Suprapubic skin (tissue), 4 donors: Measurements from ENCODE around the gene TNS3. TPM values are rescaled to one million over a fixed set of nuclear protein-coding genes. Genes with fewer than 3 reads are reported as not detected.
A peak's percentile ranks its signal among the peaks of the same experiment; 100 is the strongest.

Experiments used
- DNase-seq, 2 donors: peaks; one replicate each; pipeline ENCODE4 v3.0.0-alpha.2; 2019; ENCODE audit warnings: low spot score in 2 of 2
- H3K27ac ChIP-seq: fragments of 200-600 bp; sonication (generic); one replicate; pipeline ENCODE4 v1.5.1; 2019
- H3K27me3 ChIP-seq: fragments of 200-600 bp; sonication (generic); one replicate; pipeline ENCODE4 v1.5.1; 2019
- H3K36me3 ChIP-seq: fragments of 200-600 bp; sonication (generic); one replicate; pipeline ENCODE4 v1.5.1; 2019
- H3K4me1 ChIP-seq: fragments of 200-600 bp; sonication (generic); one replicate; pipeline ENCODE4 v1.5.1; 2019
- H3K4me3 ChIP-seq: fragments of 200-600 bp; sonication (generic); one replicate; pipeline ENCODE4 v1.5.1; 2019; ENCODE audit warnings: mild to moderate bottlenecking
- H3K9me3 ChIP-seq: fragments of 200-600 bp; sonication (generic); one replicate; pipeline ENCODE4 v1.5.1; 2019
- EP300 ChIP-seq: sonication (generic); formaldehyde crosslinking; IDR thresholded peaks from one replicate; pipeline ENCODE4 v1.6.1; 2017; ENCODE audit warnings: antibody characterized with exemption
- POLR2A ChIP-seq, 2 donors: fragments of 450-650 bp; IDR thresholded peaks; one replicate each; pipeline ENCODE4 v1.6.1; 2017; ENCODE audit warnings: antibody characterized with exemption in 2 of 2, mild to moderate bottlenecking in 2 of 2, moderate library complexity in 2 of 2
- POLR2AphosphoS5 ChIP-seq, 3 donors: sonication (generic); formaldehyde crosslinking; IDR thresholded peaks; one replicate each; pipeline ENCODE4 v1.6.1; 2017; ENCODE audit warnings: antibody characterized with exemption in 3 of 3
- WGBS: methylation state at CpG from one replicate; pipeline ENCODE4 v1.1.5; 2018; 5-methylcytosine and 5-hydroxymethylcytosine counted together
- total RNA-seq, 4 donors: library from RNA; depleted of rRNA; stranded (reverse); fragments of >200 nt; gene quantifications; one replicate each; pipeline ENCODE4 v1.1.0, GENCODE V29; 2016
- TF ChIP-seq, protein P1 (sequence below), 2 donors: fragments of 200-600 bp in 1 of 2; fragments of 450-650 bp in 1 of 2; sonication (generic) in 1 of 2; IDR thresholded peaks; one replicate each; pipeline ENCODE4 v1.5.1; 2016 to 2019; ENCODE audit warnings: antibody characterized with exemption in 2 of 2, mild to moderate bottlenecking in 1 of 2, moderate library complexity in 1 of 2

The TNS3 gene
- total RNA-seq, 4 donors from 2014 or later: 14.3 to 53.0 (median 31.9) TPM

GRCh38 chr7:47271749-47272148 lies 310.2 kb downstream of the TNS3 start:
- Histone ChIP-seq H3K4me3 (no peak overlapping the region), H3K27me3 (no peaks in the 10 kb centered on the region), H3K36me3 (peaks cover 6% of the 10 kb centered on the region), H3K27ac (no peak overlapping the region), H3K4me1 (peaks cover 1% of the 10 kb centered on the region), H3K9me3 (no peaks in the 10 kb centered on the region)
- WGBS: 75% methylated on average over 3 of the region's 3 CpGs
- no peak for DNase-seq
- no peak for TF ChIP-seq EP300
- TF ChIP-seq, protein P1, sequence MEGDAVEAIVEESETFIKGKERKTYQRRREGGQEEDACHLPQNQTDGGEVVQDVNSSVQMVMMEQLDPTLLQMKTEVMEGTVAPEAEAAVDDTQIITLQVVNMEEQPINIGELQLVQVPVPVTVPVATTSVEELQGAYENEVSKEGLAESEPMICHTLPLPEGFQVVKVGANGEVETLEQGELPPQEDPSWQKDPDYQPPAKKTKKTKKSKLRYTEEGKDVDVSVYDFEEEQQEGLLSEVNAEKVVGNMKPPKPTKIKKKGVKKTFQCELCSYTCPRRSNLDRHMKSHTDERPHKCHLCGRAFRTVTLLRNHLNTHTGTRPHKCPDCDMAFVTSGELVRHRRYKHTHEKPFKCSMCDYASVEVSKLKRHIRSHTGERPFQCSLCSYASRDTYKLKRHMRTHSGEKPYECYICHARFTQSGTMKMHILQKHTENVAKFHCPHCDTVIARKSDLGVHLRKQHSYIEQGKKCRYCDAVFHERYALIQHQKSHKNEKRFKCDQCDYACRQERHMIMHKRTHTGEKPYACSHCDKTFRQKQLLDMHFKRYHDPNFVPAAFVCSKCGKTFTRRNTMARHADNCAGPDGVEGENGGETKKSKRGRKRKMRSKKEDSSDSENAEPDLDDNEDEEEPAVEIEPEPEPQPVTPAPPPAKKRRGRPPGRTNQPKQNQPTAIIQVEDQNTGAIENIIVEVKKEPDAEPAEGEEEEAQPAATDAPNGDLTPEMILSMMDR (IDR thresholded peaks at IDR 0.05): no peak

GRCh38 chr7:47268851-47269836 lies 312.8 kb downstream of the TNS3 start:
- 92% methylated on average over 6 of the region's 7 CpGs for WGBS
- no peak for DNase-seq
- TF ChIP-seq EP300: no peak
- TF ChIP-seq POLR2A (IDR thresholded peaks at IDR 0.05): no peak
- TF ChIP-seq, protein P1 (IDR thresholded peaks at IDR 0.05): no peak
- no peak for TF ChIP-seq POLR2AphosphoS5 (IDR thresholded peaks at IDR 0.05)
- Histone ChIP-seq H3K36me3 (no peaks in the 10 kb centered on the region), H3K4me1 (peaks cover 13% of the 10 kb centered on the region), H3K27me3 (no peaks in the 10 kb centered on the region), H3K4me3 (no peak overlapping the region), H3K9me3 (no peaks in the 10 kb centered on the region), H3K27ac (no peak overlapping the region)

- H3K36me3 ChIP-seq: no peaks in the 10 kb centered on the region
- no peak for DNase-seq
- no peak for TF ChIP-seq POLR2A (IDR thresholded peaks at IDR 0.05)
- TF ChIP-seq, protein P1 (IDR thresholded peaks at IDR 0.05): no peak
- no peak for TF ChIP-seq POLR2AphosphoS5 (IDR thresholded peaks at IDR 0.05)
- no peak for TF ChIP-seq EP300
- peaks cover 13% of the 10 kb centered on the region for H3K4me1 ChIP-seq
- no peaks in the 10 kb centered on the region for H3K9me3 ChIP-seq
- no peak overlapping the region for H3K27ac ChIP-seq
- WGBS: 92% methylated on average over 7 of the region's 7 CpGs
- no peak overlapping the region for H3K4me3 ChIP-seq
- H3K27me3 ChIP-seq: no peaks in the 10 kb centered on the region
Observed at GRCh38 chr7:47267346-47267745, 314.6 kb downstream of the TNS3 start.

- TF ChIP-seq, protein P1 (IDR thresholded peaks at IDR 0.05): no peak
- TF ChIP-seq EP300 (no peak), POLR2A (IDR thresholded peaks at IDR 0.05) (no peak)
- Histone ChIP-seq H3K36me3 (no peaks in the 10 kb centered on the region), H3K4me3 (no peak overlapping the region), H3K9me3 (no peaks in the 10 kb centered on the region), H3K27me3 (no peaks in the 10 kb centered on the region), H3K27ac (peak overlapping the region; percentile 14), H3K4me1 (peaks cover 13% of the 10 kb centered on the region)
- peak in 1 of 2 donors; percentile 75 for DNase-seq
- WGBS: 83% methylated on average over 6 of the region's 6 CpGs
Observed at GRCh38 chr7:47266799-47267198, 315.1 kb downstream of the TNS3 start.

DNA sequence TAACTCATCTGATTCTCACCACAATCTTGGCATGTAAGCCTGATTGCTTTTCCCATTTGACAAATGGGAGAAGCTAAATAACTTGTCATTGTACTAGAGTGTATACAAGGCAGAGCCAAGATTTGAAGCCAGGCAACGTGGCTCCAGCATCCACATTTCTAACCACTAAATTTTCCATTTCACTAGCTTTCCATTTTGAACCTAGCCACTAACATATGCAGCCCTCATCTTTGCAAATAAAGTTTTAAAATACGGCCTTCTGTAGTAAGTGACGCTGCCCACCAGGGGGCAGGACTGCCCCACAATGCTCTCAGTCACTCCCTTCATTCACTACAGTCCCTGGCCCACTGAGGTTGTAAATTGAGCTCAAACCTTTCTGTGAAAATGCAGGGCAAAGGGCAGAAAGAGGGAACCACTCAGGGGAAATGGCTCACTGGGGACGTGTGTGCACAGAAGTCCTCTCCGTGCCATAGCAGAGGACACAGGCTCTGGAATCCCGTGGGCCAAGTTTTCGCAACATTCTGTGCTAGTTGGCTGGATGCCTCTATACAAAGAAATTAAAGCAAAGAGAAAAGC lies 315.7 kb downstream of the TNS3 start:
- TF ChIP-seq, protein P1 (IDR thresholded peaks at IDR 0.05): peak; percentile 82 to 87
- TF ChIP-seq EP300 (no peak), POLR2AphosphoS5 (IDR thresholded peaks at IDR 0.05) (no peak)
- no peaks in the 10 kb centered on the region for H3K9me3 ChIP-seq
- peaks cover 13% of the 10 kb centered on the region for H3K4me1 ChIP-seq
- no peaks in the 10 kb centered on the region for H3K36me3 ChIP-seq
- no peak overlapping the region for H3K4me3 ChIP-seq
- DNase-seq: peak in 1 of 2 donors; percentile 77
- 16% methylated on average over 7 of the region's 7 CpGs for WGBS
- H3K27me3 ChIP-seq: no peaks in the 10 kb centered on the region
- H3K27ac ChIP-seq: peak overlapping the region; percentile 14
